Smooth muscle cell (in vitro differentiated cells): Measurements from ENCODE around the gene MAP2K3. TPM values are rescaled to one million over a fixed set of nuclear protein-coding genes. Genes with fewer than 3 reads are reported as not detected.

Experiments used
- DNase-seq: peaks from one replicate; lab custom pipeline; 2025; ENCODE audit not compliant: unreplicated experiment; lab: John Stamatoyannopoulos, UW
- H2AFZ ChIP-seq: fragments of 200-600 bp; sonication (generic); 2 replicates; pipeline ENCODE4 v1.6.0; 2016; ENCODE audit warnings: antibody characterized with exemption, low read depth, mild to moderate bottlenecking
- H3F3A ChIP-seq: fragments of 200-600 bp; sonication (generic); 2 replicates; pipeline ENCODE4 v1.6.0; 2017; ENCODE audit warnings: antibody characterized with exemption, low read depth
- H3K27ac ChIP-seq: fragments of 200-600 bp; sonication (generic); 2 replicates; pipeline ENCODE4 v1.5.1; 2016; ENCODE audit warnings: low read depth, mild to moderate bottlenecking
- H3K27me3 ChIP-seq: fragments of 200-600 bp; sonication (generic); 2 replicates; pipeline ENCODE4 v1.6.1; 2016; ENCODE audit warnings: low read depth, mild to moderate bottlenecking
- H3K36me3 ChIP-seq: fragments of 200-600 bp; sonication (generic); 2 replicates; pipeline ENCODE4 v1.5.1; 2016; ENCODE audit warnings: low read depth
- H3K4me1 ChIP-seq: fragments of 200-600 bp; sonication (generic); 2 replicates; pipeline ENCODE4 v1.5.1; 2016; ENCODE audit warnings: low read depth
- H3K4me2 ChIP-seq: fragments of 200-600 bp; sonication (generic); 2 replicates; pipeline ENCODE4 v1.6.0; 2016; ENCODE audit warnings: mild to moderate bottlenecking
- H3K4me3 ChIP-seq: fragments of 200-600 bp; sonication (generic); 2 replicates; pipeline ENCODE4 v1.5.1; 2016; ENCODE audit warnings: mild to moderate bottlenecking
- H3K79me2 ChIP-seq: fragments of 200-600 bp; sonication (generic); 2 replicates; pipeline ENCODE4 v1.6.0; 2016; ENCODE audit warnings: low read depth, mild to moderate bottlenecking
- H3K9ac ChIP-seq: fragments of 200-600 bp; sonication (generic); 2 replicates; pipeline ENCODE4 v1.6.0; 2016; ENCODE audit warnings: low read depth
- H3K9me3 ChIP-seq: fragments of 200-600 bp; sonication (generic); replicated peaks from 2 replicates; pipeline ENCODE4 v1.5.1; 2016; ENCODE audit warnings: low read depth
- H4K20me1 ChIP-seq: fragments of 200-600 bp; sonication (generic); 2 replicates; pipeline ENCODE4 v1.6.0; 2016; ENCODE audit warnings: low read depth
- CTCF ChIP-seq: fragments of 200-600 bp; sonication (generic); IDR thresholded peaks from 2 replicates; pipeline ENCODE4 v1.5.1; 2017; ENCODE audit warnings: borderline replicate concordance, mild to moderate bottlenecking, antibody characterized with exemption; ENCODE audit not compliant: insufficient read depth, poor library complexity, severe bottlenecking
- WGBS: methylation state at CpG from one replicate; pipeline ENCODE4 v1.1.7; 2016; ENCODE audit warnings: low lambda C conversion rate; 5-methylcytosine and 5-hydroxymethylcytosine counted together
- polyA plus RNA-seq: library from polyadenylated mRNA; unstranded; fragments of >200 nt; fragmentation: Nextera tagmentation; extraction: Ambion mirVana; gene quantifications from 2 replicates; pipeline ENCODE4 v1.2.1, GENCODE V29; 2016
- total RNA-seq: library from RNA; depleted of rRNA; stranded (reverse); fragments of >200 nt; gene quantifications from 2 replicates; pipeline ENCODE4 v1.2.3, GENCODE V29; 2014

Gene MAP2K3
- total and polyA plus RNA-seq, 2 experiments from 2014 or later, result 14.2 to 53.8 TPM

GRCh38 chr17:21285164-21286065 is 904 bp downstream of the MAP2K3 start:
- H3K4me3 ChIP-seq, result peak overlapping the region; percentile 90
- peak overlapping the region; percentile 95 for H3K27ac ChIP-seq
- peak overlapping the region; percentile 83 for H3K9ac ChIP-seq
- DNase-seq, result no peak
- WGBS, result 15% methylated on average over 16 of the region's 16 CpGs
- H3K4me2 ChIP-seq, result peak overlapping the region; percentile 97
- TF ChIP-seq CTCF, result no peak
- no peaks in the 10 kb centered on the region for H3K36me3 ChIP-seq
- no peaks in the 10 kb centered on the region for H3K27me3 ChIP-seq
- no peaks in the 10 kb centered on the region for H3K9me3 ChIP-seq
- no peak overlapping the region for H2AFZ ChIP-seq
- peaks cover 45% of the 10 kb centered on the region for H3K79me2 ChIP-seq
- H4K20me1 ChIP-seq, result peaks cover 54% of the 10 kb centered on the region
- H3K4me1 ChIP-seq, result peaks cover 23% of the 10 kb centered on the region
- no peaks in the 10 kb centered on the region for H3F3A ChIP-seq

- Histone ChIP-seq H2AFZ (no peak overlapping the region), H3K4me3 (peak overlapping the region; percentile 90), H3K36me3 (no peaks in the 10 kb centered on the region), H4K20me1 (peaks cover 61% of the 10 kb centered on the region), H3K4me2 (peak overlapping the region; percentile 97), H3K4me1 (peaks cover 23% of the 10 kb centered on the region), H3K79me2 (peaks cover 53% of the 10 kb centered on the region), H3K27ac (peak overlapping the region; percentile 95), H3F3A (no peaks in the 10 kb centered on the region), H3K9ac (peak overlapping the region; percentile 84), H3K9me3 (no peaks in the 10 kb centered on the region), H3K27me3 (no peaks in the 10 kb centered on the region)
- TF ChIP-seq CTCF, result no peak
- 37% methylated on average over 16 of the region's 16 CpGs for WGBS
- DNase-seq, result peak; percentile 72
Observed at GRCh38 chr17:21286066-21286770, 1.7 kb downstream of the MAP2K3 start.

- Histone ChIP-seq H3K9ac (peak overlapping the region; percentile 84), H3K4me2 (peak overlapping the region; percentile 97), H3K27me3 (no peaks in the 10 kb centered on the region), H3K4me1 (peaks cover 23% of the 10 kb centered on the region), H3K79me2 (peaks cover 60% of the 10 kb centered on the region), H3K9me3 (no peaks in the 10 kb centered on the region), H3F3A (no peaks in the 10 kb centered on the region), H3K36me3 (no peaks in the 10 kb centered on the region), H3K4me3 (peak overlapping the region; percentile 90), H4K20me1 (peaks cover 69% of the 10 kb centered on the region), H2AFZ (no peak overlapping the region), H3K27ac (peak overlapping the region; percentile 95)
- TF ChIP-seq CTCF, result no peak
- WGBS, result 79% methylated on average over 9 of the region's 9 CpGs
- DNase-seq, result no peak
Observed at GRCh38 chr17:21286909-21287702, 2.6 kb downstream of the MAP2K3 start.
